ENCODE results near the gene ABHD13.

DNA sequence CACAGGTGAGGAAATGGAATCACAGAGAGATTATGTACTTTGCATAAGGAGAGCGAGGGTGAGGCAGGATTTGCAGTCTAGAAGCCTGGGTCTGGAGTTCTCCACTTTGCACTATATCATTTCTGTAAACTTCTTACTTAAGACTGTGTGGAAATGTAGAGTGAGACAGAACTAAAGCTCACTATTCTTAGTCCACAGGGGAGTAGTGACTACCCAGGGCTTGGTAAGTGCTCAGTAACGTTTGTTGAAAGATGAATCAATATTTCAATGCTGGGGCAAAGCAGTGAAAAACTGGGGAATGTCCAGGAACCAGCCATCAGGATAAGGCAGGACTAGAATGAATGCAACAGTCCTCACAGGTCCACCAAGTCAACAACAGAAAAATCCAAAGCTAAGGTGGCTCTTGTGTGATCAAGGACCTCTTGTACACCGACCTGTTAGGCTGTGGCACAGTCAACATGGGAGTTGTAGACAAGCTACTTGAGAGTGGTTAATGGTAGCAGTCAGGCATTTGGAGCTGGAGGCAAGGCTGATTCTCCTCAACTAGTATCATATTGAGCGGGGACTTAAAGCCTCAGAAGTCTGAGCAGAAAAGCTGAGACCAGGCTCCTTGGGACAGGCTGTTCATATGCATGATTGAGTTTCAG, 50.4 kb downstream of the ABHD13 start:
- TF ChIP-seq FOXP2 (optimal IDR thresholded peaks at IDR 0.05; ENCODE audit: borderline replicate concordance, extremely low read depth, extremely low read length, insufficient read depth): no peak
- no peak for TF ChIP-seq SIN3A (IDR thresholded peaks at IDR 0.05; ENCODE audit: borderline replicate concordance, insufficient read depth, low read length)
